ENCODE data around the gene C10orf67. TPM values are rescaled to one million over a fixed set of nuclear protein-coding genes. Genes with fewer than 3 reads are reported as not detected.
A peak's percentile ranks its signal among the peaks of the same experiment; 100 is the strongest.

Gene C10orf67
- total RNA-seq, 1 donor from 2014 or later: 0.17 TPM

DNA sequence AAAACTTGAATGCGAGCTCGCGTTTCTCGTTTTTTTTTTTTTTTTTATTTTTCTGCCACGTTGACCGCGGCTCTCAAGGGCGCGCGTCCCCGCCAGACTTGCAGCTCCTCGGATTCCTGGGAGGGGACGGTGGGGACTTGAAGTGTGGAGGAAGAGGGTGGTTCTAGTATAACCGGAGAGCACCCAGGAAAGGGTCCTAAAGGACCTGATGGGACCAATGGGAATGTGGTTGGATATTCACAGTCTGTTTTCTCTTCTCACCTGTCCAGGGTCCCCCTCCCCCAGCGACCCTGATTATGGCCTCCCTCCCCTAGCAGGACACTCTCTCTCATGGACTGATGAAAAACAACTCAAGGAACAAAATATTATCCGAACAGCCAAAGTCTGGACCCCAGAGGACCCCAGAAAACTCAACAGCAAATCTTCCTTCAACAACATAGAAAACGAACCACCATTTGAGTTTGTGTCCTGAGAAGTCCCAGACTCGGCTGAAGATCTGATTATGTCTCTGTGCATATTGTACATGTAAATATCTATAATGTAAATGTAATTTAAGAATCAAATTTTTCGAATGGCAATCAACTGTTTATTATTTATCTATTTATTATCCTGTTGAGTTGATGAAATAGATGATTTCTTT lies 151.0 kb downstream of the C10orf67 start:
- Mint-ChIP-seq H3K4me3 (peak overlapping the region; percentile 73), H3K9me3 (no peaks in the 10 kb centered on the region), H3K27me3 (peaks cover 87% of the 10 kb centered on the region), H3K36me3 (no peaks in the 10 kb centered on the region), H3K4me1 (ENCODE audit: unreplicated experiment) (peaks cover 3% of the 10 kb centered on the region), H3K27ac (no peak overlapping the region)
- no peak for DNase-seq (ENCODE audit: extremely low spot score, unreplicated experiment)
- no peak for TF ChIP-seq CTCF (conservative IDR thresholded peaks at IDR 0.05)

GRCh38 chr10:23192712-23193434 lies 151.7 kb downstream of the C10orf67 start:
- Mint-ChIP-seq H3K27me3 (peaks cover 87% of the 10 kb centered on the region), H3K4me3 (peak overlapping the region; percentile 80), H3K9me3 (no peaks in the 10 kb centered on the region), H3K4me1 (ENCODE audit: unreplicated experiment) (peaks cover 3% of the 10 kb centered on the region), H3K36me3 (no peaks in the 10 kb centered on the region), H3K27ac (no peak overlapping the region)
- DNase-seq (ENCODE audit: extremely low spot score, unreplicated experiment): no peak
- TF ChIP-seq CTCF (conservative IDR thresholded peaks at IDR 0.05): no peak

GRCh38 chr10:23191764-23192711 lies 152.6 kb downstream of the C10orf67 start, which contains the start of gene PTF1A:
Gene PTF1A (plus strand): TSS chr10:23192312. CDS start chr10:23192531, 219 bp downstream.
- TF ChIP-seq CTCF (conservative IDR thresholded peaks at IDR 0.05): no peak
- Mint-ChIP-seq H3K4me1 (ENCODE audit: unreplicated experiment) (peaks cover 3% of the 10 kb centered on the region), H3K36me3 (no peaks in the 10 kb centered on the region), H3K27me3 (peaks cover 87% of the 10 kb centered on the region), H3K4me3 (peak within 1 kb of the TSS; percentile 80), H3K9me3 (no peaks in the 10 kb centered on the region), H3K27ac (no peak within 1 kb of the TSS)
- no peak for DNase-seq (ENCODE audit: extremely low spot score, unreplicated experiment)

DNA sequence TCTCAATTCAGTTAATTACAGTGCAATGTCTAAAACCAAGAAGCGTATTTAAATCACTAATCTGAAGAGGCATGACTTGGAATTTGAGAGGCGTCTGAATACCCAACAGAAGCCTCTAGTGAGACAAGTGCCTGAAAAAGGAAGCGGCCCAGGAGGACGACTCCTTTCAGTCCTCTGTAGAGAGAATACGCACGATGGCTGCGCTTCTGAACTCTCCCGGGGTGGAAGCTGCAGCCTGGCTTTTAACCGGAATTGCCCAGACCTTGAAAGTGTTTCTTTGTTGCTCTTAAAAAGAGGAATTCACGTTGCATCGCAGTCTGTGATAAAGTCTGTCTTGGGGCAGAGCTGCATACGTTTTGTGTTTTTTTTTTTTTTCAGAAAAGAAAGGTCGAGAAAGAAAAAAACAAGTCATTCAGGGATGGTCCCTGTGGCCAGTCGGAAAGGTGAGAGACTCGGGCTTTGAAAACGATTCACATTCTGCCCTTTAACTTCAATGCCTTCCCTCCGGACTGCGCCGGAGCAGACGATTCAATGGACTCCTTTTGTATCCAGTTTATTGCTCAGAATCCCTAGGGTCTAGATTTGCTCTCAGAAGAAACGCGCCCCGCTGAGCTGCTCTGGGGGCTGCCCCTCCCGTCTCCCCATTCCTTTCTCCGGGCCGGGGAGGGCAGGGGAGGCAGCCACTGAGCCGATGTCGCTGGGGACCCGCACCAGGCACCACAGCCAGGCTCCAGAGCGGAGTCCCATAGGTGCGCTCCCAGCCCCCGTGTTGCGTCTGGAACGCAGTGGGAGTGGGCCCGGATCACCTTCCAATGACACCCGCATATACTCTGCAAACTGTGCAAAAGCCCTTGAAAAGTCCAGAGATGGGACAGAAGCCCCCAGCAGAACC lies 153.5 kb downstream of the C10orf67 start:
- Mint-ChIP-seq H3K4me3 (peak overlapping the region; percentile 58), H3K27me3 (peaks cover 87% of the 10 kb centered on the region), H3K36me3 (no peaks in the 10 kb centered on the region), H3K9me3 (no peaks in the 10 kb centered on the region), H3K4me1 (ENCODE audit: unreplicated experiment) (peaks cover 3% of the 10 kb centered on the region), H3K27ac (no peak overlapping the region)
- no peak for DNase-seq (ENCODE audit: extremely low spot score, unreplicated experiment)
- TF ChIP-seq CTCF (conservative IDR thresholded peaks at IDR 0.05): no peak

DNA sequence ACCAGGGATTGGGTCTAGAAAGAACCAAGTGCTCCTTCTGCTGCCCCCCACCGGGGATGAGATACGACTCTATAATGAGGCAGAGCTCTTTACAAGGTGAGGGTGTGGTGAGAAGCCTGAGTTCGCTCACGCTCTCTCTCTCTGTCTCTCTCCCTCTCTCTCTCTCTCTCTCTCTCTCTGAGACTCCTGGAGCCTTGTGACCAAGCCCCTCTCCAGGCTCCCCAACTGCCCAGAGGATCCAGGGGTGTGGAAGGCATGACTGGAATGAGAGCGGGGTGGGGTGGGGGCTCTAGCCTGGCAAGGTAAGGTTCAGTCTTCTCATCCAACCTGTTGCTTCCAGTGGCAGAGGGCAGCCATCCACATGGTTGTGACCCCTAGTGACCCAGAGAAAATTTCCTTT lies 155.6 kb downstream of the C10orf67 start:
- Mint-ChIP-seq H3K27ac (no peak overlapping the region), H3K27me3 (peaks cover 82% of the 10 kb centered on the region), H3K4me1 (ENCODE audit: unreplicated experiment) (peaks cover 3% of the 10 kb centered on the region), H3K36me3 (no peaks in the 10 kb centered on the region), H3K9me3 (no peaks in the 10 kb centered on the region), H3K4me3 (no peak overlapping the region)
- no peak for TF ChIP-seq CTCF (conservative IDR thresholded peaks at IDR 0.05)
- DNase-seq (ENCODE audit: extremely low spot score, unreplicated experiment): no peak
